GM04503 (cell line): ENCODE data around the gene ZFAND2B.
A peak's percentile ranks its signal among the peaks of the same experiment; 100 is the strongest.

Experiments
- DNase-seq: peaks from one replicate; pipeline ENCODE4 v3.0.0-alpha.2; 2012; ENCODE audit warnings: low read depth

ZFAND2B gene

GRCh38 chr2:219206328-219207133, at the start of gene ZFAND2B:
TSS of gene ZFAND2B (plus strand) at chr2:219206782. CDS start at chr2:219206988, 206 bp downstream.
- DNase-seq = peak; percentile 47

- DNase-seq = no peak
These were observed 49.2 kb upstream of the ZFAND2B start for GRCh38 chr2:219157396-219157795.

GRCh38 chr2:219158025-219158424, 48.6 kb upstream of the ZFAND2B start:
- DNase-seq = no peak

- no peak for DNase-seq
These were observed 48.0 kb upstream of the ZFAND2B start for GRCh38 chr2:219158586-219158985.

GRCh38 chr2:219159771-219160185, 46.8 kb upstream of the ZFAND2B start:
- DNase-seq = no peak

GRCh38 chr2:219160186-219161017, 46.2 kb upstream of the ZFAND2B start, which contains the start of gene NHEJ1:
TSS of gene NHEJ1 (minus strand) at chr2:219160815. CDS start at chr2:219158362, 2,453 bp downstream.
- DNase-seq = peak; percentile 61

GRCh38 chr2:219161097-219161496, 45.5 kb upstream of the ZFAND2B start:
- no peak for DNase-seq

- no peak for DNase-seq
These were observed 43.4 kb upstream of the ZFAND2B start for GRCh38 chr2:219163156-219163555.

GRCh38 chr2:219165058-219165911, 41.3 kb upstream of the ZFAND2B start:
- DNase-seq = no peak

- DNase-seq = no peak
These were observed 38.6 kb upstream of the ZFAND2B start for GRCh38 chr2:219167997-219168396.

GRCh38 chr2:219168526-219168925, 38.1 kb upstream of the ZFAND2B start:
- DNase-seq = no peak

GRCh38 chr2:219168932-219169331, 37.6 kb upstream of the ZFAND2B start:
- DNase-seq = no peak

GRCh38 chr2:219169930-219170654, 36.5 kb upstream of the ZFAND2B start, which contains the start of gene SLC23A3:
TSS of gene SLC23A3 (minus strand) at chr2:219170029. CDS start at chr2:219169984, 45 bp downstream.
- no peak for DNase-seq

- DNase-seq = peak; percentile 90
These were observed 35.3 kb upstream of the ZFAND2B start for GRCh38 chr2:219171231-219171651.

GRCh38 chr2:219172231-219173154, 34.1 kb upstream of the ZFAND2B start:
- DNase-seq = no peak

- no peak for DNase-seq
These were observed 33.4 kb upstream of the ZFAND2B start for GRCh38 chr2:219173176-219173575.

GRCh38 chr2:219174146-219174545, 32.4 kb upstream of the ZFAND2B start:
- no peak for DNase-seq

GRCh38 chr2:219174801-219175200, 31.8 kb upstream of the ZFAND2B start:
- no peak for DNase-seq

GRCh38 chr2:219175486-219175885, 31.1 kb upstream of the ZFAND2B start:
- DNase-seq = no peak
